Measurements from ENCODE around the gene DBNDD1.

DNA sequence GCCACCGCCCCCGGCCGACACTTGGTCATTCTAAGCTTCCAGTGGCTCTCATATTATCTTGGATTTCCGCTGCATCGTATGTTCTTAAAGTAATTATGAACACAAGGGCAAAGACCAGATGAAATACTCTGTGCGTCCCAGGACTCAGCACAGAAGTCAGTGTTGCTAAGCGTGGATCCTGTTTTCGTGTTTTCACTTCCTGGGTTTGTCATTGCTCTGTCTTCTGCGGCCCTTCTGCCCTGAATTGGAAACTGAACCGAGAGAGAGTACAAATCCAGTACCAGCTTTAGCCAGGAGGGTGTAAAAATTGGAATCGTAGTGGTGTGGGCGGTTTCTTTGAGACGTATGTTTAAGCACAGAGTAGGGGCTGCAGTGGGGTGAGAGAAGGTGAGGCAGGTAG is 32.7 kb downstream of the DBNDD1 start:
- TF ChIP-seq CTBP1 (IDR thresholded peaks at IDR 0.05; ENCODE audit: borderline replicate concordance) (no peak), SUZ12 (IDR thresholded peaks at IDR 0.05) (no peak)
- TF ChIP-seq, protein P1, sequence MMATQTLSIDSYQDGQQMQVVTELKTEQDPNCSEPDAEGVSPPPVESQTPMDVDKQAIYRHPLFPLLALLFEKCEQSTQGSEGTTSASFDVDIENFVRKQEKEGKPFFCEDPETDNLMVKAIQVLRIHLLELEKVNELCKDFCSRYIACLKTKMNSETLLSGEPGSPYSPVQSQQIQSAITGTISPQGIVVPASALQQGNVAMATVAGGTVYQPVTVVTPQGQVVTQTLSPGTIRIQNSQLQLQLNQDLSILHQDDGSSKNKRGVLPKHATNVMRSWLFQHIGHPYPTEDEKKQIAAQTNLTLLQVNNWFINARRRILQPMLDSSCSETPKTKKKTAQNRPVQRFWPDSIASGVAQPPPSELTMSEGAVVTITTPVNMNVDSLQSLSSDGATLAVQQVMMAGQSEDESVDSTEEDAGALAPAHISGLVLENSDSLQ (IDR thresholded peaks at IDR 0.05): no peak
